ENCODE data around the gene MRGPRD.

MRGPRD gene, protein sequence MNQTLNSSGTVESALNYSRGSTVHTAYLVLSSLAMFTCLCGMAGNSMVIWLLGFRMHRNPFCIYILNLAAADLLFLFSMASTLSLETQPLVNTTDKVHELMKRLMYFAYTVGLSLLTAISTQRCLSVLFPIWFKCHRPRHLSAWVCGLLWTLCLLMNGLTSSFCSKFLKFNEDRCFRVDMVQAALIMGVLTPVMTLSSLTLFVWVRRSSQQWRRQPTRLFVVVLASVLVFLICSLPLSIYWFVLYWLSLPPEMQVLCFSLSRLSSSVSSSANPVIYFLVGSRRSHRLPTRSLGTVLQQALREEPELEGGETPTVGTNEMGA

GRCh38 chr11:68980776-68981065 is at the start of gene MRGPRD:
TSS of gene MRGPRD (minus strand) at chr11:68980986. CDS start at chr11:68980986, 0 bp downstream.
- no peak for DNase-seq

DNA sequence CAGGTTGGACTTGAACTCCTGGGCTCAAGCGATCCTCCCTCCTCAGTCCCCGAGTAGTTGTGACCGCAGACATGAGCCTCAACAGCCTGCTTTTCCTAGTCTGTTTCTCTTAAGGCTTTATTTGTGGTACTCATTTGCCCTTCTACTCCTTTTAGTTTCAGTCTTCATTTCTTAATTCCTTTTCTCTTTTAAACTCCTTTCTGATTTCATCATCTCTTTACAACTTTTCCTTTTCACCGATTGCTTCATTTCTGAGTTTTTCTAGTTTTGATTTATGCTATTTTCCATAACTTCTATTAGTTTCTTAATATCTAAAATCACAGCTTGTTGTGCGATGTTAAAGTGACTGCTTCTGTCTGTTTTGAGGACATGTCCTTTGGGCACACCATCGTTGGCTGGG is 49.5 kb upstream of the MRGPRD start:
- DNase-seq, result no peak

- DNase-seq, result no peak
Observed at GRCh38 chr11:69027704-69028372, 47.1 kb upstream of the MRGPRD start.

- no peak for DNase-seq
Observed at GRCh38 chr11:69024509-69024908, 43.7 kb upstream of the MRGPRD start.

GRCh38 chr11:69022260-69022659 is 41.5 kb upstream of the MRGPRD start:
- no peak for DNase-seq

- no peak for DNase-seq
Observed at GRCh38 chr11:69018924-69019323, 38.1 kb upstream of the MRGPRD start.

DNA sequence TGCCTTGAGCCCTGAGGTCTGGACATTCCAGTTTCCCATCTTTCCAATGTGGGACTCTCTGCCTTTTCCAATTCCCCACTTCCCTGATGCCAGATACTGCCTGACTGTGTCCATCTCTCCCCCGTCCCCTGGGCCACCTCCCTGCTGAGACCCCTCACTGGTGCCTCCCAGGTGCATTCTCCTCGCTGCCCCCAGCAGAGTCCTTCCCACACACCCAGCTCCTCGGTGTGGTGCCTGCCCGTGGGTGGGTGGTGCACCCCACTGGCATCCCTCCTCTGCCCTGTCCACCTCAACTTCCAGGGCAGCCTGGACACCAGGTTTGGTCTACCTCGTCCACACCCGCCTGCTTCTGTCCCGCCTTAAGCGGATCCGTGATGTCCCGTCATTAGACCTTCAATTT is 37.2 kb upstream of the MRGPRD start:
- no peak for DNase-seq

DNA sequence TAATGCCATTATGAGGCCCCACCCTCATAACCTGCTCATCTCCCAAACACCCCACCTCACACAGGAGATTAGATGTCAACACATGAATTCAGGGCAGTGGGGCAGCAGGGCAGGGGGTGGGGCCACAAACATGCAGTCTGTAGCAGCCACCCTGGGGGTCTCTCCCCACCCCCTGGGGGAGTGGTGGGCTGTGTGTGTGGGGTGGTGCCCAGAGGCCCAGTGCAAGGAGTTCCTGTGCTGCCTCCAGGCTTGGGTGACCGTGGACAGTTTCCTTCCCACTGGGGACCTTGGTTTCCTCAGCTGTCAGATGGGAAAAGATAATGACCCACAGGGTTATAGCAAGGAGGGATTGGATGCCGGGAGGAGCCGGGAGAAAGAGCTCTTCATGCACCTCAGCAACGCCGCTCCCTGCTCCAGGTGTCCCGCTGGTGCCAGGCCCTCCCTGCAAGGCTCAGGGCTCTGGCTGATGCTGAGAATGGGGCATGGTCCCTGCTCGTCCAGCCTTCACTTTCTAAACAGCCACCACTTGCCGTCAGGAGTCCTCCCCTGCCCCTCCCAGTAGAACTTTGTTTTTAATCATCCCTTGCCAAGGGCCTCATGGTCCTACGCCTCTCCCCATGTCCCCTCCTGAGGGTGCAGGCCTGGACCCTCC is 34.2 kb upstream of the MRGPRD start:
- no peak for DNase-seq

DNA sequence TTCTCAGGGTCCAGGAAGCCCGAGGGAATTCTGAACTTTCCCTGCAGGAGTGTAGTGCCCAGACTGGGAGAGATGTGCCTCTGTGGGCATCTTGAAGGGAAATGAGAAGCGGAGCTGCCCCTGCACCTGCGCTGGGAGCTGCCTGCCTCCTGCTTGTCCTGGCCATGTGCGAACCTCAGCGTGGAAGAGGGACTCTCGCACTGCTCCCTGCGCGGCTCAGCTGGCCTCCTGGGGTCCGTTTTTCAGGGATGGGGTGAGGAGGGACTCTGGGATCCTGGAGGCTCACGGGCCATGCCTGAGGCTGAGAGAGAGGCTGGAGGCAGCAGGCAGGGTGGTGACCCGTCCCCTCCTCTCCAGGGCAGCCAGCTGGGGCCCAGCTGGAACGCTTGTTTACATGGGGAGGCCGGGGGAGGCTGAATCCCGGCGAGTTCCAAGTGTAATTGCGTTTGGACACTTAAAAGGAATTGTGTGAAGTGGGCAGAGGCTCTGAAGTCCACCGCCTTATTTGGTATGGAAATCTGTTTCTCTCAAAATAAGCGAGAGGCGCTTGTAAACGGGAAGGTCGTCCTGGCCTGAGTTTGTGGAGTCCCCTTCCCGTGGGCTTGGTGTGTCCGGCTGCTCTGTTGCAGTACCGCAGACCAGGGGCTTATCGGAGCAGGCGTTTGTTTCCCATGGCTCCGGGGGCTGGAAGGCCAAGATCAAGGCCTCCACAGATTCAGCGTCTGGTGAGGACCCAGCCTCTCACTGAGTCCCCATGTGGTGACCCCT is 33.5 kb upstream of the MRGPRD start:
- DNase-seq, result no peak

- DNase-seq, result no peak
Observed at GRCh38 chr11:69013009-69013951, 32.5 kb upstream of the MRGPRD start, which contains the start of gene MRGPRF. TSS of gene MRGPRF (minus strand) at chr11:69013246. CDS start at chr11:69009901, 3,345 bp downstream.

- no peak for DNase-seq
Observed at GRCh38 chr11:69012092-69013008, 31.6 kb upstream of the MRGPRD start.

- DNase-seq, result no peak
Observed at GRCh38 chr11:69011624-69012091, 30.9 kb upstream of the MRGPRD start.

- DNase-seq, result no peak
Observed at GRCh38 chr11:69010964-69011623, 30.3 kb upstream of the MRGPRD start.

GRCh38 chr11:69010361-69010891 is 29.6 kb upstream of the MRGPRD start:
- no peak for DNase-seq

- DNase-seq, result no peak
Observed at GRCh38 chr11:69009441-69010211, 28.8 kb upstream of the MRGPRD start.

- no peak for DNase-seq
Observed at GRCh38 chr11:69008737-69009440, 28.1 kb upstream of the MRGPRD start.

DNA sequence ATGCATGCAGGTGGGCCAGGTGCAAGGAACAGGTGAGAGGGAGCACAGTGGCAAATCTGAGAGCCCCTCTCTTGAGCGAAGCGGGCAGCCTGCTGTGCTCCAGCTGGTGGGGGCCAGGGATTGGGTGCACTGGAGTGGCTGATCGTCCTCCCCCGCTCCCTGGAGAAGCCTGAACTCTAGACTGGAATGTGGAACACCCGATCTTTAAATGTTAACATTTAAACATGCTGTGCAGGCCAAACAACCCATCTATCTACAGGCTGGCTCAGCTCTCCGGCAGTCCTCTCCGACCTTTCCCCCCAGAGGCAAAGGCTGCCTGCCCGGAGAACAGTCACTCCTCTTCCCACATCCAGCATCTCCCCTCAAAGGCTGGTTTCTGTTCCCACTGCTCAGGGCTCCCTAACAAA is 27.2 kb upstream of the MRGPRD start:
- no peak for DNase-seq

DNA sequence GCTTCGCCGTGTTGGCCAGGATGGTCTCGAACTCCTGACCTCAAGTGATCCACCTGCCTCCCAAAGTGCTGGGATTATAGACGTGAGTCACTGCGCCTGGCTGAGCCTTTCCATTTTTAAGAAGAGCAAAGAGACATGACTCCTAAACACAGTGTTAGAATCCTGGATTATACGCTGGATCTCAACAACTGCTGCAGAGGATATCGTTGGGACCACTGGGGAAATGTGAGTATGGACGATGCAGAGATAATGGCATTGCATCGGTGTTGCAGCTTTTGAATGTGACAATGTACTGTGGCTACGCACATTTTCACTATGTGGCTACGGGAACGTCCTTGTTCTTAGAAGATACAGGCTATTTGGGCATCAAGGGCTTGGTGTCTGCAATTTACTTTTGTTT is 26.0 kb upstream of the MRGPRD start:
- no peak for DNase-seq

Measured in NCI-H1105 (cell line).